Activated CD8-positive, alpha-beta T cell treated with anti-CD3 and anti-CD28 coated beads for 36 hours (primary cell): ENCODE measurements around the gene PCNX3. TPM values are rescaled to one million over a fixed set of nuclear protein-coding genes. Genes with fewer than 3 reads are reported as not detected.

Experiments
- ATAC-seq: fragments of 200-7000 bp; cut with Tn5 transposase; one replicate; pipeline ENCODE4 v1.10.0; 2021; ENCODE audit warnings: mild to moderate bottlenecking, moderate library complexity
- CTCF ChIA-PET: fragments of 350-600 bp; sonication (Branson Sonifier 250); formaldehyde crosslinking; loops from one replicate; lab custom pipeline; 2021; ENCODE audit warnings: antibody characterized with exemption; lab: Charles Lee
- POLR2A ChIA-PET: fragments of 350-600 bp; sonication (Branson Sonifier 250); formaldehyde crosslinking; loops from one replicate; lab custom pipeline; 2021; ENCODE audit warnings: antibody characterized with exemption; lab: Charles Lee
- DNase-seq: peaks from one replicate; pipeline ENCODE4 v3.0.0-alpha.2; 2020
- H3K27ac Mint-ChIP-seq: one replicate; pipeline ENCODE4 v1.8.0; 2021; ENCODE audit warnings: mild to moderate bottlenecking, mixed read lengths
- H3K27me3 Mint-ChIP-seq: one replicate; pipeline ENCODE4 v1.8.0; 2021; ENCODE audit warnings: mixed read lengths
- H3K36me3 Mint-ChIP-seq: one replicate; pipeline ENCODE4 v1.8.0; 2021; ENCODE audit warnings: low read depth, mixed read lengths
- H3K4me1 Mint-ChIP-seq: one replicate; pipeline ENCODE4 v1.8.0; 2021; ENCODE audit warnings: low read depth, mixed read lengths
- H3K4me3 Mint-ChIP-seq: one replicate; pipeline ENCODE4 v1.8.0; 2021; ENCODE audit warnings: mild to moderate bottlenecking, moderate library complexity, mixed read lengths
- H3K9me3 Mint-ChIP-seq: one replicate; pipeline ENCODE4 v1.8.0; 2021; ENCODE audit warnings: mixed read lengths
- CTCF ChIP-seq: fragments of 200-600 bp; IDR thresholded peaks from one replicate; pipeline ENCODE4 v1.8.0; 2022; ENCODE audit warnings: antibody characterized with exemption, mild to moderate bottlenecking
- intact Hi-C: fragments of 100-400 bp; cut with micrococcal nuclease; formaldehyde crosslinking; loops from one replicate; pipeline ENCODE4 v1.10.0; 2022
- total RNA-seq, 2 experiments: library from RNA; stranded (reverse); gene quantifications; one replicate each; pipeline ENCODE4 v1.2.3, GENCODE V29; 2021

Gene PCNX3
- total RNA-seq, 2 experiments from 2014 or later = 34.3 to 34.4 TPM

- no peaks in the 10 kb centered on the region for H3K27me3 Mint-ChIP-seq
- H3K4me1 Mint-ChIP-seq = peaks cover 35% of the 10 kb centered on the region
- H3K4me3 Mint-ChIP-seq = no peak overlapping the region
- ChIA-PET POLR2A (interaction anchor here (0.9 to 1.8 kb wide), 2 partner anchors 12 to 43 kb away, joined by 3 to 10 read pairs; partner anchors contain the start of gene FAM89B), CTCF (interaction anchor here (1.0 to 5.7 kb wide), 3 partner anchors 10 to 43 kb away, joined by 3 to 24 read pairs (median 3); partner anchors contain the start of gene KCNK7)
- ATAC-seq (no peak), DNase-seq (no peak)
- TF ChIP-seq CTCF = no peak
- intact Hi-C loops = no loop called here
- no peaks in the 10 kb centered on the region for H3K9me3 Mint-ChIP-seq
- peaks cover 34% of the 10 kb centered on the region for H3K36me3 Mint-ChIP-seq
- H3K27ac Mint-ChIP-seq = no peak overlapping the region
Observed at GRCh38 chr11:65584106-65584505, 31.5 kb upstream of the PCNX3 start.

GRCh38 chr11:65584723-65585171 is 30.8 kb upstream of the PCNX3 start:
- ATAC-seq (no peak), DNase-seq (no peak)
- intact Hi-C loops = no loop called here
- ChIA-PET CTCF (interaction anchor here (2.0 to 6.1 kb wide), 3 partner anchors 8 to 10 kb away, joined by 12 to 84 read pairs (median 24); partner anchors contain the start of genes EHBP1L1 and KCNK7), POLR2A (interaction anchor here (6.7 kb wide), 1 partner anchor 13 kb away, joined by 51 read pairs; the partner anchor contains the start of genes FAM89B and ZNRD2)
- H3K27ac Mint-ChIP-seq = no peak overlapping the region
- H3K4me3 Mint-ChIP-seq = no peak overlapping the region
- H3K36me3 Mint-ChIP-seq = peaks cover 31% of the 10 kb centered on the region
- peaks cover 41% of the 10 kb centered on the region for H3K4me1 Mint-ChIP-seq
- no peaks in the 10 kb centered on the region for H3K27me3 Mint-ChIP-seq
- no peak for TF ChIP-seq CTCF
- no peaks in the 10 kb centered on the region for H3K9me3 Mint-ChIP-seq

GRCh38 chr11:65585396-65586246 is 30.0 kb upstream of the PCNX3 start:
- peaks cover 42% of the 10 kb centered on the region for H3K4me1 Mint-ChIP-seq
- TF ChIP-seq CTCF = no peak
- H3K4me3 Mint-ChIP-seq = no peak overlapping the region
- DNase-seq (no peak), ATAC-seq (no peak)
- CTCF ChIA-PET = interaction anchor here (1.3 to 7.6 kb wide), 5 partner anchors 9 to 45 kb away, joined by 3 to 84 read pairs (median 12); partner anchors contain the start of genes EHBP1L1 and KCNK7
- no peaks in the 10 kb centered on the region for H3K27me3 Mint-ChIP-seq
- no peak overlapping the region for H3K27ac Mint-ChIP-seq
- POLR2A ChIA-PET = interaction anchor here (0.7 to 6.7 kb wide), 7 partner anchors 8 to 414 kb away, joined by 3 to 87 read pairs (median 3); partner anchors contain the start of genes EHBP1L1, FAM89B, MALAT1 and ZNRD2
- peaks cover 33% of the 10 kb centered on the region for H3K36me3 Mint-ChIP-seq
- intact Hi-C loops = no loop called here
- H3K9me3 Mint-ChIP-seq = no peaks in the 10 kb centered on the region

GRCh38 chr11:65586247-65586630 is 29.3 kb upstream of the PCNX3 start:
- no peak for TF ChIP-seq CTCF
- Mint-ChIP-seq H3K36me3 (peaks cover 32% of the 10 kb centered on the region), H3K27me3 (no peaks in the 10 kb centered on the region), H3K4me1 (peaks cover 42% of the 10 kb centered on the region), H3K27ac (no peak overlapping the region), H3K9me3 (no peaks in the 10 kb centered on the region), H3K4me3 (no peak overlapping the region)
- intact Hi-C loops = no loop called here
- ChIA-PET POLR2A (interaction anchor here (0.7 to 6.7 kb wide), 9 partner anchors 9 to 413 kb away, joined by 3 to 87 read pairs (median 3); partner anchors contain the start of genes EHBP1L1, FAM89B, KCNK7 and MALAT1), CTCF (interaction anchor here (0.9 to 7.6 kb wide), 6 partner anchors 8 to 45 kb away, joined by 3 to 84 read pairs (median 8); partner anchors contain the start of genes EHBP1L1 and KCNK7)
- ATAC-seq (no peak), DNase-seq (no peak)
